Eye (tissue), 1 donor: ENCODE results near the gene RARS1.
A peak's percentile ranks its signal among the peaks of the same experiment; 100 is the strongest.

ENCODE experiments used
- DNase-seq: peaks from one replicate; pipeline ENCODE4 v3.0.0-alpha.2; 2015

Gene RARS1

DNA sequence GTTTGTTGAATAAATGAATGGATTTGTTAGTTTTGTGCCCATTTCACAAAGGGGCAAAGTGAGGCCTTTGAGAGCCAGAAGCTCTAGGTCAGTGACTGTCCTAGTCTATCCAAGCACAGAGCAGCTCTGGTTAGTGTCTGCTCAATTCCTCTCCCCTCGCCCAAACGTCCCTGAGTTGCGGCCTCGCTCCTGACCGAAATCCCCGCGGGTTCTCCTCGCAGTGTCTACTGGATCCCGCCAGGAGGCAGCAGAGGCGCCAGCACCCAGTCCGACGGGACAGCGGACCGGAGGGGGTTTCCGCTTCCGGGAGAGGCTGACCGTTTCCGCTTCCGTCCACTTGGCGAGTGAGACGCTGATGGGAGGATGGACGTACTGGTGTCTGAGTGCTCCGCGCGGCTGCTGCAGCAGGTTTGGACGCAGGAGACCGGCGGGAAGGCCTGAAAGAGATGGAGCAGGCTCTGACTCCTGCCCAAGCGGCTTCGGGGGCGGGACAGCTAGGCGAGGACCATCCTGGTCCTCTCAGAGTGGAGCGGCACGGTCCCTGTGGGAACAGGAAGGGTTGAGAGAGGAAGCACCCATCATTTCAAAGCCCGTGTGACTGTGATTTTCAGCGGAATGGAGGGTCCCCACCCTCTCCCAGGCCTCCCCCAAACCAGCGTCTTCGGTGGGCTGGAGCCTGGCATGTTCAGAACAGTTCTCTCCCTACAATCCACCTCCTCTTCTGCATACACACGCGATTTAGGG is at the start of gene RARS1:
TSS of gene RARS1 (plus strand) at position 336 of the 744 bp plus-strand sequence. CDS start at position 364, 28 bp downstream.
- DNase-seq: peak; percentile 98

DNA sequence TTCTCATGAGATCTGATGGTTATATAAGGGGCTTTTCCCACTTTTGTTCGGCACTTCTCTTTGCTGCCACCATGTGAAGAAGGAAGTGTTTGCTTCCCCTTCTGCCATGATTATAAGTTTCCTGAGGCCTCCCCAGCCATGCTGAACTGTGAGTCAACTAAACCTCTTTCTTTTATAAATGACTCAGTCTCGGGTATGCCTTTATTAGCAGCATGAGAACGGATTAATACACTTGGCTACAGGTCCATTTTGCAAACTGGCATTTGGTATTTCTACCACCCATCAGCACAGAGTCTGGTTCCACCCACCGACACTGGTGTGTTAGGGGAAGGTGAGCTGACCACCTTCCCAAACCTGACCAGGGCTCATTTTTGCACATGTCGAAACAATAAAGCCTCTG is 47.9 kb upstream of the RARS1 start:
- no peak for DNase-seq

DNA sequence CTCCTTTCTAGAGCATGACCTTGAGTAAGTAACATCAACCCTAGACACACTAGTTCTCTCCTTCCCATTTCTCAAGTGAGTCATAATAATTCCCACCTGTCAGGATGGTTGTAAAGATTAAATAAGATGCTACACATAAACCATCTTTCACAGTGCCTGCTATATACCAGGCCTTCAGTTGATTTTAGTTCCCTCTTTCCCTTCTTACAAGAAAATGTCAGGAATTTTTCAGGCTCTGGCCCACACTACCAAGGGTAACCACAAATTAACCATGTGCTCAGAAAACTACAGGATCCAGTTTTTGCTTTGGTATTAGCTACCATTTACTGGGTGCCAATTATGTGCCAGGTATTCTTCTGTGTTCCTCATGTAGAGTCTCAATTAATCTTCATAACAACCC is 42.7 kb upstream of the RARS1 start:
- DNase-seq: no peak

DNA sequence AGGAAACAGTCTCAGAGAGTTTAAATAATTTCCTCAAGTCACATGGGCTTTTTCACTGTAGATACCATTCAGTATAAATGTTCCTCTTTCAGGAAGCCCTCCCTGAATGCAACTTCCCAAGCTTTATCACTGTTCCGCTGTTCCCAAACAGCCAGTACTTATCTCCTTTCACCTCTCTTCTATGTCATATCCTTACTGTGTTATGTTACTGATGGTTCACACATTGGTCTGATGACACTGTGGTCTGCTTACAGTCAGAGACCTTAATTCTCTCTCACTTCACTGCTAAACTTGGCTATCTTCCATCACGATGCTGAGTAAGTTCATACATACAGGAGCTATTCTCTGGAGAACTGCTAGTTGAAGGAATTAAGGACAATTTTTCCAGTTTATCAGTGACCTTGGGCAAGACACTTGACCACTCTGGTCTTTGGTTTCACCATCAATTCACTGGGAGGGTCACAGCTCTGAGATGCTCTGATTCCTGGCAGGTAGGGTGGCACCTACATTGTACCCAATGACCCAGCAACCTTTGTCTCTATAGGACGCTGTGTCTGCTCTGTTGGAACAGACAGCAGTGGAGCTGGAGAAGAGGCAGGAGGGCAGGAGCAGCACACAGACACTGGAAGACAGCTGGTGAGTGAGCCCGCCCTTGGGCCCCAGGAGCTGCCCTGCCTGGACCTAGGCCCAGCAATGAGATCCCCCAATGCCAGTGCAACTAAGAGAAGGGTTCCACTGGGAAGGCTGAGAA is 42.1 kb upstream of the RARS1 start:
- no peak for DNase-seq

DNA sequence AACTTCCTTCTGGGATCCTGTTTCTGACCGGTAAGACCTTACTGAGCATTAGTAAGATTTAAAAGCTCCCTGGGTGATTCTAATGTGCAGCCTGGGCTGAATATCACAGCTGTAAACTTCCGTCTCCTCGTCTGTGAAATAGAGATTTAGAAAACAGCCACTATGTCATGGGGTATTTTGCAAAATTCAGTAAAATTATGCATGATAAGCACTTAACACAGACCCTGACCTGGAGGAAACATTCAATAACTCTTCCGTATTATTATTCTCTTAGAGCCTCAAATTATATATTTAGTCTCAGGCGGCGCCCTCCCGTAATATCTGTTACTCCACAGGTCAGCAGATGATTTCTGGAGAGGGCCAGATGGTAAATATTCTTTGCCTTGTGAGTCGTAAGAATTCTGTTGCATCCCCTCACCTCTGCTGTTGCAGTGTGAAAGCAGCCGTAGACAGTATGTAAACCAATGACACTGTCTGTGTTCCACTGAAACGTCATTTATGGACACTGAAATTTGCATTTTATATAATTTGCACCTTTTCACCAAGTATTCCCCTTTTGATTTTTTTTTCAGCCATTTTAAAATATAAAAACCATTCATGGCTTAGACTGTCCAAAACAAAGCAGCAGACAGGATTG is 39.2 kb upstream of the RARS1 start:
- DNase-seq: no peak

DNA sequence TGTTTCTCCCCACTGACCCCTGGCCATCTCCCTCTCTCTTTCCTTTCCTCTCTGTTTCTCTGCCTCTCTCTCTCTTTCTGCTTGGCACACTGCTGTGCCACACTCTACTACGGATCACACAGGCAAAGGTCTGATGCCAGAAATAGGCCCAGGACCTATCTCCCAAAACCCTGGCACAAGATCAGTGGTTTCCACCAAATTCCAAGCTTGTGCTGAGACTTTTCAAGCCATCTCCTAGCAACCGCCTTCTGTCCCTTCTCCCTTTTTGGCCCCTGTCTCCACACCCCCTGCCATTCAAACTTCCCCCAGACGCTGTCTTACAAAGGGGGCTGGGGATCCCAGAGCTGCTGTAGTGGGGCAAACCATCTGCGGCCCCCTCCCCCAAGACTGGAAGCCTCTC is 38.5 kb upstream of the RARS1 start:
- DNase-seq: peak; percentile 39

DNA sequence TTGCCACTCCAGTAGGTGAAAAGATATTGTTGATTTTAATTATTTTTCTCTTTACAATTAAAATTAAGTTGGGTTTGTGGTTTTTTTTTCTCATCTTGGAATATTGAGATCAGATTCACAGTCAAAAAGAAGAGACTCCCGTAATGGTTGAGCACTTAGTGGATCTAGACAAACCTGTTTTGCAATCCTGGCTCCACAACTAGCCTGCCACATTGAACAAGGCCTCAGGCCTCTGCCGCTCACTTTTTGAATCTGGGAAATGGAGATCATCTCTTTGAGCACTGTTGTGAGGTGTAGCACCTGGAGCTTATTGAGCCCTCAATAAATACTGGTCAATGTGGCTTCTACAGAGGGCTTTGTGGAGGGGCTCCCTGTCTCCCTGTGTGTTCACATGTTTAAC is 37.1 kb upstream of the RARS1 start:
- no peak for DNase-seq

DNA sequence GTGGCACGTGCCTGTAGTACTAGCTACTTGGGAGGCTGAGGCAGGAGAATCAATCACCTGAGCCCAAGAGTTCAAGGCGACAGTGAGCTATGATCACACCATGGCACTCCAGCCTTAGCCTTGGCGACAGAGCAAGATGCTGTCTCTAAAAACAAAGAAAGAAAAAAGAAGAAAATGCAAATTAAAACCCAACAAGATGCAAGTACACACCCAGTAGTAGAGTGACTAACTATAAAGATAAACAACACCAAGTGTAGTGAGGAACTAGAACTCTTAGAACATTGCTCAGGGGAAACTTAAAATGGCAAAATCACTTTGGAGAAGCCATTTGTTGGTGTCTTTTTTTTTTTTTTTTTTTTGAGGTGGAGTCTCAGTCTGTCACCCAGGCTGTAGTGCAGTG is 34.7 kb upstream of the RARS1 start:
- no peak for DNase-seq

DNA sequence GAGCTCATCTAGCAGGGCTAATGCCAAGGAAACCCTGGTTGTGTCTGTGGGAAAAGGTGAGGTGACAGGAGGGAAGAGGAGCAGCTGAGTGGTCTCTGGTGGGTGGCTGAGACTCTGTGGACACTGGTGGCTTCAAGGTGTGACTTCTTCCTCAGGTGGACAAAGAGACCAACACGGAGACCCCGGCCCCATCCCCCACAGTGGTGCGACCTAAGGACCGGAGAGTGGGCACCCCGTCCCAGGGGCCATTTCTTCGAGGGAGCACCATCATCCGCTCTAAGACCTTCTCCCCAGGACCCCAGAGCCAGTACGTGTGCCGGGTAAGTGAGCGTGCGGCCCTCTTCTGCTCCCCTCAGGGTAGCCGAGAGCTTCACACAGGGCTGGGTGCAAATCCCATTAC is 31.1 kb upstream of the RARS1 start:
- DNase-seq: no peak

DNA sequence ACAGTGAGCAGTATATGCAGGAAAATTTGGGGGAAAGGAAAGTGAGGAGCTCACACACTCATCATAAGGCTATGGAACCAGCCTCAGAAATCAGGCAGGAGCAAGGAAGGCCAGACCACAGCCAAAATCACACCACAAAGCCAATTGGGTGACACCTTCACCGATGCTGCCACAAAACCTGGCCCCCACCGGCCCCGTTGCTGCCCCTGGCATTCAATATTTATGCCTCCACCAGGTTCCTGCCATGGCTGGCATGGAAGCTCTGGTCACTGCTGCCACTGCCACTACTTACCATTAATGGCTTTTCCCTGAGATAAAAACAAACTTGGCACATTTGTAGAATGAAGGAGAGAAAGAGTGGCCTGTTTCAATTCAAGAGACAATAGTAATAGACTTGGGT is 28.7 kb upstream of the RARS1 start:
- DNase-seq: no peak

DNA sequence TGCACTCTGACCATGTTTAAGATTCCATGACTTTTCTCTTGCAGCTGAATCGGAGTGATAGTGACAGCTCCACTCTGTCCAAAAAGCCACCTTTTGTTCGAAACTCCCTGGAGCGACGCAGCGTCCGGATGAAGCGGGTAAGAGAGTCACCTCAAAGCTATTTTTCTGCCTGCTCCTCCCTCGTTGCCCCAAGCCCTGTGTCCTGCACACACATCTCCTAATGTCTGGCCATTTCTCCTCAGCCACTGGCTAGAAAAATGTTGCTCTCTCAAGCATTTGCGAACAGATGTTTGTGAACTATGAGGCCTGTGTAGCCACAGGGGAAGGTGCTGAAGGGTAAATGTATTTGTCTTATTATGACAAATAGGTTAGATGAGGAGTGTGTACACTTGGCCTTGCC is 25.7 kb upstream of the RARS1 start:
- no peak for DNase-seq

DNA sequence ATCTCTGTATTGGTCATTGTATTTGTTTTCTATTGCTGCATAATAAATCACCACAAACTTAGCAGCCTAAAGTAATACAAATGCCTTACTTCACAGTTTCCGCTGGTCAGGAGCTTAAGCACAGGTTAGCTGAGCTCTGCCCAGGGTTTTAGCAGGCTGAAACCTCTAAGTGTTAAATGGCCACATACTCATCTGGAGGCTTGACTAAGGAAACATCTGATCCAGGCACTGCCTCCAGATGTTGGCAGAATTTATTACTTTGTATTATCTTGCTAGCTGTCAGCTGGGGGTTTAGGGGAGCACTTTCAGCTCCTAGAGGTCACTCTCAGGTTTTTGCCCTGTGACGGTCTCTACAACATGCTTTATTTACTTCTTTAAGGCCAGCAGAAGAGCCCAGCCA is 23.2 kb upstream of the RARS1 start:
- no peak for DNase-seq

DNA sequence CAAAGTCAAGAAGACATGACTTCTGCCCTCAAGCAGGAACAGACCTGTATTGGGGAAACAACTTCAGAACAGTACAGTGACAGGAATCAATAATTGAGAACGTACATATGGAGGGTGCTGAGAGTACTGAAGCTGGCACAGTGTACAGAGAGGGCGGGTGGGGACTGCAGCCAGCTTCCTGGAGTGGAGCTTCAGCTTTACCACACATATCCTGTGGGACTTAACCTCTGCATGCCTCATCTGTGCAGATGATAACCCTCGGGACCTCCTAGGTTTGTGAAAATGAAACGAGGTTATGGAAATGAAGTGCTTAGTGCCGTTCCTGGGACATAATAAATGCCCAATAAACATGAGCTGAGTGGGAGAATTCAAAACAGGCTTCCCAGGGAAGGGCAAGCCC is 22.1 kb upstream of the RARS1 start:
- DNase-seq: no peak

DNA sequence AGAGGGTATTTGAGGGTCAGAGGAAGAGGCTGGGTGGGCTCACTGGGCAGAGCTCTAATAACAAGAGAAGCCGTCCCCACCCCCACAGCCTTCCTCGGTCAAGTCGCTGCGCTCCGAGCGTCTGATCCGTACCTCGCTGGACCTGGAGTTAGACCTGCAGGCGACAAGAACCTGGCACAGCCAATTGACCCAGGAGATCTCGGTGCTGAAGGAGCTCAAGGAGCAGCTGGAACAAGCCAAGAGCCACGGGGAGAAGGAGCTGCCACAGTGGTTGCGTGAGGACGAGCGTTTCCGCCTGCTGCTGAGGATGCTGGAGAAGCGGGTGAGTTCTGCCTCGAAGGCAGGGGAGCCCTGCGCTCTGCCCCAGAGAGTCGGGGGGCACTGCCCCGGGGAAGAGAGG is 21.6 kb upstream of the RARS1 start:
- DNase-seq: no peak

DNA sequence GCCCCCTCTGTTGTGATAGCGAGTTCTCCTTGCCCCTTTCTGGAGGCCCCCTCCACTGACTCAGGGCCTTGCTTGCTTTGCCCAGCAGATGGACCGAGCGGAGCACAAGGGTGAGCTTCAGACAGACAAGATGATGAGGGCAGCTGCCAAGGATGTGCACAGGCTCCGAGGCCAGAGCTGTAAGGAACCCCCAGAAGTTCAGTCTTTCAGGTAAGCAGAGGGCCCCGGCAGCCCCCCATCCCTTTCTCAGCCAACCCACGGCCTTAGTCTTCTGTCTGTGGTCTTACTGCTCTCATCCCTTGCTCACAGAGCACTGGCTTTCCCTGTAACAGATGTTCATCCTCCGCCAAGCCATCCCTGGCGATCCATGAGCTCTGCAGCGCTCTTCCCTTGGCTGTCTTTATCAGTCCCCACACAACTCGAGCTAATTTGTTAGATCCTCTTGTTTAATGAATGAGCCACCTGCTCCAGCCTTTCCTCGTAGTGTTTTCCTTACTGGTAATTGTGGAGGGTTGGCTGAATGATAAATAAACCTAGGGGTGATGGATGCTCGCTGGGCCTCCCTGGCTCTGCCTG is 18.4 kb upstream of the RARS1 start:
- DNase-seq: peak; percentile 66

DNA sequence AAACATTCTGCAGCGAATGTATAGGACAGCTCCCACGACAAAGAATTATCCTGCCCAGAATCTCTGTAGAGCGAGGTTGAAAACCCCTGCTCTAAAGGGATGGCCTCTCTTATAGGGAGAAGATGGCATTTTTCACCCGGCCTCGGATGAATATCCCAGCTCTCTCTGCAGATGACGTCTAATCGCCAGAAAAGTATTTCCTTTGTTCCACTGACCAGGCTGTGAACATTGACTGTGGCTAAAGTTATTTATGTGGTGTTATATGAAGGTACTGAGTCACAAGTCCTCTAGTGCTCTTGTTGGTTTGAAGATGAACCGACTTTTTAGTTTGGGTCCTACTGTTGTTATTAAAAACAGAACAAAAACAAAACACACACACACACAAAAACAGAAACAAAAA is 17.4 kb upstream of the RARS1 start:
- DNase-seq: no peak

DNA sequence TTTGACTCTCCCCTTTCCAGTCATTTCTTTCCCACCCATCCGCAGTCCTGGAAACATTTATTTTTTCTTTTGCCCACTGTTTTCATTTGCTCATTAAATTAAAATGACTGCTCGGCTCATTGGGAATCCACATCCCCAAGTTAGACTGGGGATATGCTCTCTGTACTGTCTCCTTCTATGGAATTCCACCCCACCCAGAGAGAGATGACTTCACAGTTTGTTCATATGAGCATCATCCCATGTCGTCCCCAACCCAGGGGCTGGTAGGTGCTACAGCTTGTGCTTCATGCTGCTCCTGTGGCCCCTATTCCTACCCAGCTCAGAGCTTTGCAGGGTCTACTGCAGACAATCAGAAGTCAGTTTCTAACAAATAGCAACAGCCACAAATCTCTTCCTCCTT is 16.5 kb upstream of the RARS1 start:
- DNase-seq: no peak

DNA sequence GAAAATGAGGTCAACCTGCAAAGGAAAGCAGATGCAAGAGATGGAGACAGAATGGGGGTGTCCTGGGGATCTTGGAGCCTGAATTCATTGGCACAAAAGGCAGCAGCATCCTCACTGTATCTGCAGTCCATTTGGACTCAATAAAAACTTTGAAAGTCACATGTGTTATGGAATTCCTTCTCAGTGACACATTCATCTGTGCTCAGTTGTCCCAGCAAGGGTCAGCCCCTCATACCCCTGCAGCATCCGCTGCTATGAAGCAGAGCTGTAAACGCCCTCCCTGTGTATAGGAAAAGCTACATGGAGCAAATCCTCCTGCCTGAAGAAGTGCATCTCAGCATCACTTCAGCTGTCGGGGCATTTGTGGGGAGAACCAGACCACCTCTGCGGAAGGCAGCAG is 14.5 kb upstream of the RARS1 start:
- DNase-seq: no peak

DNA sequence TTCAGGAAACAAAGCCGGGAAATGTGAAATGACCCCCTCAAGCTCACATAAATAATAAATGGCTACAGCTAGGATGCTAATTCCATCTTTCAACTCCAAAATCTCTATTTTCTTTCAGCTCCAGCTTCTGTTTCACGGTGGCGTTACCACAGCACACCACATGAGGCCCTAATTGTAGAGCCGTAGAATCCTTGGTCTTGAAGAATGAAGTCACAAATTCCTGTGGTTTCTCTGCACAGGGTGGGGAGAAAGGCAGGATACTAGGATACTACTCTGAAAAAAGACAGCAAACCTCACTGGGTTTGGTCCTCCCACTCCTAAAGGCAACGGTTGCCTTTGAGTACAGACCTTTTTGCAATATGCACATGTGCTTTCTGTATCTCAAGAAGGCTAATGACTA is 13.9 kb upstream of the RARS1 start:
- peak; percentile 41 for DNase-seq

DNA sequence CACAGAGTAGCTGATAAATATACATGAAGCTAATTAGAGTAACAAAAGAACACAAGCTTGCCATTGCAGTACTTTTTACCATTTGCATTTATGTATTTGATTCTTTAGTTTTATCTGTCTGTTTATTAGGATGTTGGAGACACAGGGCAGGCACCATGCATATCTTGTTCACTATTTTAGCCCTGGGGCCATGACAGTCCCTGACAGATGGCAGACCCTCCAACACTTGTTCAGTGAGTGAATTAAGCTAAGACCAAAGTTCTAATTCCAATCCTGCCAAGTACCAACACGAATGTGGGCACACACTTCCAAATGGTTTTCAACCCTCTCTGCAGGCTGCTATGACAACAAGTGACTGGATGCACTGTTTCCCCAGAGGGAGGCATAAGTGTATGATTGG is 12.0 kb upstream of the RARS1 start:
- no peak for DNase-seq

DNA sequence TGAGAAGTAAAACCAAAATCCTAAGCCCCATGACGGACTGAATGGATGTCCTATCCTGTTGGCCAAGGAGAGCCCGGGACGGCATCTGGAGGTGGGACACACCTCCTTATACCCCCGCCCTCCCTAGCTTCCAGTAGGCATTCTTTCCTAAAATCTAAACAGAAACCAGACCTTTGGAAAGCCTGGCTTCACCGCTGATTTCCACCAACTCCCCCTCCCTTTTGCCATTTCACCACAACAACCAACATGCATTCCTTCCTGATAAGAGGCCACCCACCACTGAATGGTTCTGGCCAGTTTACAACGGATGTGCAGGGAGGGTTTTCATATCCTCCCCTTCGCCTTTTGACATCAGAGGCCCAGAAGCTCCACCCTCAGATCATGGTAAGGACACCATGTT is 9.2 kb upstream of the RARS1 start:
- DNase-seq: no peak

DNA sequence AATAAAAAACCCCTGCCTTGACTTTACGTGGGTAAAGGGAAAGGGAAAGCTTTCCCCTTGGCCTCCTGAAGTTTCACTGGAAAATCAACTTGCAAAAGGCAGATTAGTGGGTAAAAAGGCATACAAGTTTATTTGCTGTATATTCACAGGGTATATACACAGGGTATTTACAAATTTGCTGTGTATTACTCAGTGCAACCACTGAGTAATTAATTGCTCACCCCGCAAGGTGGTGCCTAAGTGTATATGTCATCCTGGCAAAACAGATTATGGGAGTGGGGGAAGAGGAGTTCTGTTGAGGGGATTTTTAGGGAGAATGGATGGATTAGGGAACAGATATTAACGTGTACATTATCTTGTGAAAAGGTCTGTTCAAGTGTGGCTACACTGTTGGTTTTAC is 7.1 kb upstream of the RARS1 start:
- DNase-seq: no peak

DNA sequence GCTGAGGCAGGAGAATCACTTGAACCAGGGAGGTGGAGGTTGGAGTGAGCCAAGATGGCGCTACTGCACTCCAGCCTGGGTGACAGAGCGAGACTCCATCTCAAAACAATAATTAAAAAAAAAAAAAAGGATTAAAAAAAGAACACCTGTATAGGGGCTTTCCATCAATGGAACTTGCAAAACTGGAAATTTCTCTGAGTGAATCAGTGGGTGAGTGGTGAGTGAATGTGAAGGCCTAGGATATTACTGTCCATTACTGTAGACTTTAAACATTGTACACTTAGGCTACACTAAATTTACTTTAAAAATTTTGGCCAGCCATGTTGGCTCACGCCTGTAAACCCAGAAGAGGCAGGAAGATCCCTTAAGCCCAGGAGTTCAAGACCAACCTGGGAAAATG is 5.7 kb upstream of the RARS1 start:
- DNase-seq: no peak

DNA sequence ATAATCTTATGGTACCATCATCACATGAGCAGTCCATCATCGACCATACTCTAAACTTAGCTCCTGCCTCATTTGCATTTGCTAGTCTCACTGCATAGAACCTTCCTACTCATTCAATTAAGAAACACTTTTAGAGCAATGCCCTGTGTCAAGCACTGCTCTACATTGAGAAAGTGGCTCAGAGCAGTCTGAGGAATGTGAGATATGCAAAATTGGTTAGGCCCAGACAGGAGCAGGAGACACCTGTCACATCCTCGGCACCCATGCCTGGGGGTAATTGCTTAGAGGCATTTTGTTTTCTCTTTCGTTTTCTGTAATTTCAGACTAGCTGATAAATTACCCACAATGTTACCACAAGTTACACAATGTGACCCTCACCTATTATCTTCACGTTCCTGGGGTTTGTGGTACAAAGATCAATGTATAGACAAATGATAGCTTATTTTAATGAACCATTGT is 4.9 kb upstream of the RARS1 start:
- DNase-seq: no peak
